Keratinocyte (primary cell): ENCODE measurements around the gene NAA16. TPM values are rescaled to one million over a fixed set of nuclear protein-coding genes. Genes with fewer than 3 reads are reported as not detected.

Source experiments
- DNase-seq: peaks from one replicate; pipeline ENCODE4 v3.0.0-alpha.2; 2011; ENCODE audit warnings: low read depth, missing footprints, low spot score
- FAIRE-seq: peaks from 2 replicates; lab custom pipeline; 2011; peaks lifted over from hg19 to GRCh38; lab: Jason Lieb, UNC
- H2AFZ ChIP-seq: 2 replicates; pipeline ENCODE4 v1.6.0; 2012; ENCODE audit warnings: low read length, control low read depth, inconsistent platforms; ENCODE audit not compliant: control insufficient read depth
- H3K27ac ChIP-seq: 2 replicates; pipeline ENCODE4 v1.5.1; 2011; ENCODE audit warnings: low read length; ENCODE audit not compliant: control insufficient read depth, insufficient read depth
- H3K27me3 ChIP-seq: 3 replicates; pipeline ENCODE4 v1.6.0; 2011; ENCODE audit warnings: low read length; ENCODE audit not compliant: control insufficient read depth, insufficient read depth; ENCODE audit errors: extremely low read depth
- H3K36me3 ChIP-seq, 2 experiments: 2 replicates in 1 of 2; 3 replicates in 1 of 2; pipeline ENCODE4 v1.5.1; 2011; ENCODE audit warnings: low read length in 2 of 2, mild to moderate bottlenecking in 1 of 2; ENCODE audit not compliant: control insufficient read depth in 2 of 2, insufficient read depth in 2 of 2; ENCODE audit errors: extremely low read depth in 1 of 2
- H3K4me1 ChIP-seq: 3 replicates; pipeline ENCODE4 v1.5.1; 2011; ENCODE audit warnings: low read length; ENCODE audit not compliant: control insufficient read depth, insufficient read depth; ENCODE audit errors: extremely low read depth
- H3K4me2 ChIP-seq: 3 replicates; pipeline ENCODE4 v1.6.0; 2011; ENCODE audit warnings: low read depth, low read length; ENCODE audit not compliant: control insufficient read depth, insufficient read depth; ENCODE audit errors: extremely low read depth
- H3K4me3 ChIP-seq, 3 experiments: fragments of 200-600 bp in 1 of 3; sonication (generic) in 1 of 3; 2 replicates in 2 of 3; 3 replicates in 1 of 3; pipeline ENCODE4 v1.5.1; 2011 to 2016; ENCODE audit warnings: low read length in 3 of 3, mild to moderate bottlenecking in 3 of 3, control low read depth in 2 of 3, inconsistent platforms in 1 of 3, low read depth in 1 of 3, mixed read lengths in 1 of 3, mixed run types in 1 of 3, moderate library complexity in 1 of 3; ENCODE audit not compliant: control insufficient read depth in 2 of 3, insufficient read depth in 2 of 3; ENCODE audit errors: extremely low read depth in 1 of 3
- H3K79me2 ChIP-seq: 2 replicates; pipeline ENCODE4 v1.6.0; 2012; ENCODE audit warnings: low read length; ENCODE audit not compliant: control insufficient read depth, insufficient read depth
- H3K9ac ChIP-seq: 3 replicates; pipeline ENCODE4 v1.6.0; 2011; ENCODE audit warnings: low read length; ENCODE audit not compliant: control insufficient read depth, insufficient read depth; ENCODE audit errors: extremely low read depth
- H3K9me1 ChIP-seq: 3 replicates; pipeline ENCODE4 v1.6.0; 2011; ENCODE audit warnings: low read length; ENCODE audit not compliant: control insufficient read depth, insufficient read depth; ENCODE audit errors: extremely low read depth
- H3K9me3 ChIP-seq: 2 replicates; pipeline ENCODE4 v1.5.1; 2012; ENCODE audit warnings: low read depth, low read length; ENCODE audit not compliant: control insufficient read depth
- H4K20me1 ChIP-seq: 3 replicates; pipeline ENCODE4 v1.6.0; 2011; ENCODE audit warnings: low read length; ENCODE audit not compliant: control insufficient read depth, insufficient read depth; ENCODE audit errors: extremely low read depth
- CTCF ChIP-seq, 3 experiments: IDR thresholded peaks in 1 of 3; conservative IDR thresholded peaks in 1 of 3; optimal IDR thresholded peaks in 1 of 3; 2 replicates in 2 of 3; 3 replicates in 1 of 3; pipeline versions ENCODE3 to v1.5.1; 2011; ENCODE audit warnings: low read length in 3 of 3, mild to moderate bottlenecking in 3 of 3, moderate library complexity in 2 of 3, control low read depth in 1 of 3, inconsistent platforms in 1 of 3; ENCODE audit not compliant: insufficient read depth in 2 of 3; ENCODE audit errors: extremely low read depth in 1 of 3
- EZH2 ChIP-seq: IDR thresholded peaks from one replicate; pipeline ENCODE4 v1.6.1; 2012; ENCODE audit warnings: inconsistent platforms, mild to moderate bottlenecking, low read length, moderate library complexity
- dilution Hi-C: fragments of 300-500 bp; cut with MboI; formaldehyde crosslinking; loops from one replicate; pipeline ENCODE4 v1.7.0; 2020; ENCODE audit warnings: low sequenced_read_pairs; ENCODE audit not compliant: extremely low pct_ligation_motif_present
- polyA plus RNA-seq, 5 experiments: library from polyadenylated mRNA; depleted of rRNA in 3 of 5; stranded (reverse) in 3 of 5; stranded (forward) in 1 of 5; unstranded in 1 of 5; fragments of >200 nt; gene quantifications; 1 replicate in 1 of 5; 2 replicates in 3 of 5; 3 replicates in 1 of 5; pipeline versions ENCODE4 v1.2.1 to v1.2.3, GENCODE V29; 2011 to 2012; ENCODE audit warnings: missing spikeins in 2 of 5, low read depth in 1 of 5, low replicate concordance in 1 of 5

Gene NAA16
- polyA plus RNA-seq, 1 donor (not counting 4 experiments of a cell fraction or from before 2014, with no cell fraction given), result 12.0 TPM

GRCh38 chr13:41407380-41407779, 96.3 kb downstream of the NAA16 start:
- dilution Hi-C loops, result no loop called here
- TF ChIP-seq CTCF (optimal IDR thresholded peaks at IDR 0.05 in 1 of 3, IDR thresholded peaks at IDR 0.05 in 1 of 3, conservative IDR thresholded peaks at IDR 0.05 in 1 of 3; ENCODE audit: extremely low read depth in 1 of 3, insufficient read depth in 2 of 3, low read length in 3 of 3), result no peak
- TF ChIP-seq EZH2, result no peak
- peak; percentile 48 for DNase-seq
- H3K4me2 ChIP-seq, result no peak overlapping the region
- H3K27ac ChIP-seq, result no peak overlapping the region
- H3K36me3 ChIP-seq, result no peaks in the 10 kb centered on the region
- H2AFZ ChIP-seq, result no peak overlapping the region
- peaks cover 7% of the 10 kb centered on the region for H3K4me1 ChIP-seq
- H4K20me1 ChIP-seq, result no peaks in the 10 kb centered on the region
- no peak for FAIRE-seq
- no peak overlapping the region for H3K4me3 ChIP-seq
- H3K79me2 ChIP-seq, result no peaks in the 10 kb centered on the region
- H3K9me3 ChIP-seq, result no peaks in the 10 kb centered on the region
- H3K9ac ChIP-seq, result no peak overlapping the region
- no peaks in the 10 kb centered on the region for H3K9me1 ChIP-seq
- H3K27me3 ChIP-seq, result no peaks in the 10 kb centered on the region

- Histone ChIP-seq H3K4me1 (peaks cover 4% of the 10 kb centered on the region), H3K79me2 (no peaks in the 10 kb centered on the region), H3K9me3 (no peaks in the 10 kb centered on the region), H3K27ac (no peak overlapping the region), H3K36me3 (no peaks in the 10 kb centered on the region), H3K9ac (no peak overlapping the region), H3K27me3 (no peaks in the 10 kb centered on the region), H4K20me1 (no peaks in the 10 kb centered on the region), H3K4me3 (no peak overlapping the region), H2AFZ (no peak overlapping the region), H3K9me1 (no peaks in the 10 kb centered on the region), H3K4me2 (no peak overlapping the region)
- TF ChIP-seq EZH2 (no peak), CTCF (optimal IDR thresholded peaks at IDR 0.05 in 1 of 3, IDR thresholded peaks at IDR 0.05 in 1 of 3, conservative IDR thresholded peaks at IDR 0.05 in 1 of 3; ENCODE audit: extremely low read depth in 1 of 3, insufficient read depth in 2 of 3, low read length in 3 of 3) (no peak)
- dilution Hi-C loops, result no loop called here
- DNase-seq (no peak), FAIRE-seq (peak; percentile 13)
Observed at GRCh38 chr13:41408121-41408520, 97.1 kb downstream of the NAA16 start.
